K562 (cell line): Measurements from ENCODE around the gene PEX6. TPM values are rescaled to one million over a fixed set of nuclear protein-coding genes. Genes with fewer than 3 reads are reported as not detected.

Experiments used
- ATF7 ChIP-seq: fragments of 450-650 bp; IDR thresholded peaks from 2 replicates; pipeline ENCODE4 v1.7.1; 2014; ENCODE audit warnings: mild to moderate bottlenecking, moderate library complexity
- BRD9 ChIP-seq: fragments of 450-650 bp; IDR thresholded peaks from 2 replicates; pipeline ENCODE4 v1.6.1; 2018; ENCODE audit warnings: low read depth; ENCODE audit not compliant: partially characterized antibody
- ETS1 ChIP-seq: conservative IDR thresholded peaks from 2 replicates; pipeline ENCODE4 v1.6.1; 2011; ENCODE audit warnings: low read depth, mild to moderate bottlenecking, low read length; ENCODE audit not compliant: control insufficient read depth
- GABPB1 ChIP-seq: sonication (generic); formaldehyde crosslinking; IDR thresholded peaks from 2 replicates; pipeline ENCODE4 v1.8.0; 2022; ENCODE audit warnings: mild to moderate bottlenecking, missing genetic modification reagents
- GTF2B ChIP-seq: IDR thresholded peaks from 2 replicates; pipeline ENCODE4 v1.6.1; 2011; ENCODE audit not compliant: insufficient read length; ENCODE audit errors: extremely low read depth
- NCOA1 ChIP-seq: fragments of 450-650 bp; IDR thresholded peaks from 2 replicates; pipeline ENCODE4 v1.6.1; 2016; ENCODE audit warnings: low read depth
- POLR2AphosphoS5 ChIP-seq: IDR thresholded peaks from 2 replicates; pipeline ENCODE4 v1.6.1; 2011; ENCODE audit warnings: mild to moderate bottlenecking, low read depth, low read length, moderate library complexity; ENCODE audit not compliant: control insufficient read depth, insufficient read depth
- RAD21 ChIP-seq, 2 experiments: fragments of 250-450 bp in 1 of 2; fragments of 450-650 bp in 1 of 2; sonication (Bioruptor Pico) in 1 of 2; formaldehyde crosslinking in 1 of 2; IDR thresholded peaks in 1 of 2; conservative IDR thresholded peaks in 1 of 2; 2 replicates each; pipeline versions ENCODE4 v1.4.0 to v1.8.0; 2020 to 2022; ENCODE audit warnings: mild to moderate bottlenecking in 2 of 2, moderate library complexity in 1 of 2
- RCOR1 ChIP-seq, 2 experiments: IDR thresholded peaks; 2 replicates each; pipeline ENCODE4 v1.6.1; 2012; ENCODE audit warnings: low read depth in 2 of 2, low read length in 2 of 2, borderline replicate concordance in 1 of 2, improper control_type of control experiment in 1 of 2
- TRIM28 ChIP-seq: fragments of 450-650 bp; IDR thresholded peaks from 2 replicates; pipeline ENCODE4 v1.6.1; 2017
- ZFP36 ChIP-seq: fragments of 150-350 bp; IDR thresholded peaks from 2 replicates; pipeline ENCODE4 v1.6.1; 2018; ENCODE audit warnings: low read length, low read depth; ENCODE audit not compliant: partially characterized antibody
- ZNF174 ChIP-seq: fragments of 250-450 bp; sonication (Bioruptor Pico); IDR thresholded peaks from 2 replicates; pipeline ENCODE4 v1.4.0; 2020; ENCODE audit warnings: mild to moderate bottlenecking
- polyA plus RNA-seq, 8 experiments: library from polyadenylated mRNA; depleted of rRNA in 4 of 8; stranded (reverse) in 5 of 8; unstranded in 3 of 8; fragments of >200 nt; fragmentation: Nextera tagmentation in 2 of 8; fragmentation: Illumina TruSeq in 1 of 8; extraction: Ambion mirVana in 2 of 8; extraction: Trizol in 1 of 8; gene quantifications; 2 replicates each; pipeline versions ENCODE4 v1.2.1 to v1.2.3, GENCODE V29; 2011 to 2014; ENCODE audit warnings: inconsistent platforms in 1 of 8, missing spikeins in 1 of 8
- total RNA-seq, 7 experiments: library from RNA; depleted of rRNA in 6 of 7; stranded (reverse); fragments of >200 nt in 6 of 7; fragmentation: Illumina TruSeq in 2 of 7; extraction: Trizol in 2 of 7; gene quantifications; 2 replicates each; pipeline versions ENCODE4 v1.2.1 to v1.2.3, GENCODE V29; 2011 to 2021; ENCODE audit warnings: low replicate concordance in 1 of 7
- TF ChIP-seq, protein P1 (sequence below), 2 experiments: fragments of 450-650 bp; formaldehyde crosslinking in 1 of 2; IDR thresholded peaks; 2 replicates each; pipeline versions ENCODE4 v1.4.0 to v1.6.1; 2014 to 2020; ENCODE audit warnings: mild to moderate bottlenecking in 2 of 2, borderline replicate concordance in 1 of 2, low read depth in 1 of 2
- TF ChIP-seq, protein P2 (sequence below), 3 experiments: IDR thresholded peaks in 2 of 3; conservative IDR thresholded peaks in 1 of 3; 2 replicates each; pipeline ENCODE4 v1.5.1; 2011 to 2012; ENCODE audit warnings: low read length in 3 of 3, mild to moderate bottlenecking in 3 of 3, control low read depth in 2 of 3, improper control_type of control experiment in 1 of 3, inconsistent platforms in 1 of 3, low read depth in 1 of 3, mixed read lengths in 1 of 3, moderate library complexity in 1 of 3; ENCODE audit not compliant: insufficient read depth in 2 of 3

Gene PEX6
- total and polyA plus RNA-seq, 9 of the 15 experiments (the other 6 are each of a cell fraction or from before 2014, with no cell fraction given): 0.17 to 20.8 (median 6.9) TPM

- no peak for TF ChIP-seq ETS1
- no peak for TF ChIP-seq ATF7
- TF ChIP-seq RCOR1 (IDR thresholded peaks at IDR 0.05; ENCODE audit: borderline replicate concordance in 1 of 2, low read depth in 2 of 2, low read length in 2 of 2): peak in 1 of 2 experiments; percentile 31; a peak in 1 of 4 replicates
- TF ChIP-seq, protein P1, sequence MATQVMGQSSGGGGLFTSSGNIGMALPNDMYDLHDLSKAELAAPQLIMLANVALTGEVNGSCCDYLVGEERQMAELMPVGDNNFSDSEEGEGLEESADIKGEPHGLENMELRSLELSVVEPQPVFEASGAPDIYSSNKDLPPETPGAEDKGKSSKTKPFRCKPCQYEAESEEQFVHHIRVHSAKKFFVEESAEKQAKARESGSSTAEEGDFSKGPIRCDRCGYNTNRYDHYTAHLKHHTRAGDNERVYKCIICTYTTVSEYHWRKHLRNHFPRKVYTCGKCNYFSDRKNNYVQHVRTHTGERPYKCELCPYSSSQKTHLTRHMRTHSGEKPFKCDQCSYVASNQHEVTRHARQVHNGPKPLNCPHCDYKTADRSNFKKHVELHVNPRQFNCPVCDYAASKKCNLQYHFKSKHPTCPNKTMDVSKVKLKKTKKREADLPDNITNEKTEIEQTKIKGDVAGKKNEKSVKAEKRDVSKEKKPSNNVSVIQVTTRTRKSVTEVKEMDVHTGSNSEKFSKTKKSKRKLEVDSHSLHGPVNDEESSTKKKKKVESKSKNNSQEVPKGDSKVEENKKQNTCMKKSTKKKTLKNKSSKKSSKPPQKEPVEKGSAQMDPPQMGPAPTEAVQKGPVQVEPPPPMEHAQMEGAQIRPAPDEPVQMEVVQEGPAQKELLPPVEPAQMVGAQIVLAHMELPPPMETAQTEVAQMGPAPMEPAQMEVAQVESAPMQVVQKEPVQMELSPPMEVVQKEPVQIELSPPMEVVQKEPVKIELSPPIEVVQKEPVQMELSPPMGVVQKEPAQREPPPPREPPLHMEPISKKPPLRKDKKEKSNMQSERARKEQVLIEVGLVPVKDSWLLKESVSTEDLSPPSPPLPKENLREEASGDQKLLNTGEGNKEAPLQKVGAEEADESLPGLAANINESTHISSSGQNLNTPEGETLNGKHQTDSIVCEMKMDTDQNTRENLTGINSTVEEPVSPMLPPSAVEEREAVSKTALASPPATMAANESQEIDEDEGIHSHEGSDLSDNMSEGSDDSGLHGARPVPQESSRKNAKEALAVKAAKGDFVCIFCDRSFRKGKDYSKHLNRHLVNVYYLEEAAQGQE (IDR thresholded peaks at IDR 0.05; ENCODE audit: borderline replicate concordance): peak; percentile 68
- TF ChIP-seq, protein P1 (CRISPR knock-in tag; IDR thresholded peaks at IDR 0.05; ENCODE audit: low read depth): no peak
- TF ChIP-seq GTF2B: no peak
- 0 out of 2 replicates have a peak, but pooled peaks have one; percentile 19 for TF ChIP-seq GABPB1
- TF ChIP-seq NCOA1: no peak
- TF ChIP-seq, protein P2, sequence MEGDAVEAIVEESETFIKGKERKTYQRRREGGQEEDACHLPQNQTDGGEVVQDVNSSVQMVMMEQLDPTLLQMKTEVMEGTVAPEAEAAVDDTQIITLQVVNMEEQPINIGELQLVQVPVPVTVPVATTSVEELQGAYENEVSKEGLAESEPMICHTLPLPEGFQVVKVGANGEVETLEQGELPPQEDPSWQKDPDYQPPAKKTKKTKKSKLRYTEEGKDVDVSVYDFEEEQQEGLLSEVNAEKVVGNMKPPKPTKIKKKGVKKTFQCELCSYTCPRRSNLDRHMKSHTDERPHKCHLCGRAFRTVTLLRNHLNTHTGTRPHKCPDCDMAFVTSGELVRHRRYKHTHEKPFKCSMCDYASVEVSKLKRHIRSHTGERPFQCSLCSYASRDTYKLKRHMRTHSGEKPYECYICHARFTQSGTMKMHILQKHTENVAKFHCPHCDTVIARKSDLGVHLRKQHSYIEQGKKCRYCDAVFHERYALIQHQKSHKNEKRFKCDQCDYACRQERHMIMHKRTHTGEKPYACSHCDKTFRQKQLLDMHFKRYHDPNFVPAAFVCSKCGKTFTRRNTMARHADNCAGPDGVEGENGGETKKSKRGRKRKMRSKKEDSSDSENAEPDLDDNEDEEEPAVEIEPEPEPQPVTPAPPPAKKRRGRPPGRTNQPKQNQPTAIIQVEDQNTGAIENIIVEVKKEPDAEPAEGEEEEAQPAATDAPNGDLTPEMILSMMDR (IDR thresholded peaks at IDR 0.05 in 2 of 3, conservative IDR thresholded peaks at IDR 0.05 in 1 of 3; ENCODE audit: insufficient read depth in 2 of 3, low read depth in 1 of 3, low read length in 3 of 3): peak; percentile 70 to 80 (median 77)
- TF ChIP-seq ZNF174 (CRISPR knock-in tag): no peak
- TF ChIP-seq TRIM28: no peak
- no peak for TF ChIP-seq BRD9
- TF ChIP-seq POLR2AphosphoS5: 0 out of 2 replicates have a peak, but pooled peaks have one; percentile 19
- TF ChIP-seq ZFP36: no peak
- peak; percentile 70 to 77 for TF ChIP-seq RAD21 (CRISPR knock-in tag; conservative IDR thresholded peaks at IDR 0.05 in 1 of 2, IDR thresholded peaks at IDR 0.05 in 1 of 2)
Observed at GRCh38 chr6:43009124-43009523, 30.1 kb upstream of the PEX6 start (continued).
